Transverse colon (tissue), 4 donors: ENCODE measurements around the gene MROH2A. TPM values are rescaled to one million over a fixed set of nuclear protein-coding genes. Genes with fewer than 3 reads are reported as not detected.

Source experiments
- DNase-seq: peaks from one replicate; pipeline ENCODE4 v3.0.0-alpha.2; 2019
- H3K27ac ChIP-seq, 4 donors: fragments of 200-600 bp; sonication (generic); 2 replicates each; pipeline ENCODE4 v1.5.1; 2016 to 2018; ENCODE audit warnings: inconsistent platforms in 4 of 4
- H3K27me3 ChIP-seq: fragments of 200-600 bp; sonication (generic); 2 replicates; pipeline ENCODE4 v1.5.1; 2017; ENCODE audit warnings: inconsistent platforms
- H3K36me3 ChIP-seq, 4 donors: fragments of 200-600 bp; sonication (generic); 2 replicates each; pipeline ENCODE4 v1.5.1; 2017 to 2019; ENCODE audit warnings: inconsistent platforms in 4 of 4
- H3K4me1 ChIP-seq, 4 donors: fragments of 200-600 bp; sonication (generic); 2 replicates each; pipeline ENCODE4 v1.5.1; 2017 to 2020; ENCODE audit warnings: inconsistent platforms in 4 of 4
- H3K4me3 ChIP-seq, 4 donors: fragments of 200-600 bp; sonication (generic); 1 replicate in 1 of 4; 2 replicates in 3 of 4; pipeline versions ENCODE4 v1.5.1 to v1.6.1; 2017 to 2019; ENCODE audit warnings: inconsistent platforms in 4 of 4
- H3K9me3 ChIP-seq, 2 donors: fragments of 200-600 bp; sonication (generic); 2 replicates each; pipeline ENCODE4 v1.5.1; 2017 to 2019; ENCODE audit warnings: inconsistent platforms in 2 of 2
- CTCF ChIP-seq, 5 experiments: fragments of 200-600 bp in 3 of 5; fragments of 450-650 bp in 2 of 5; sonication (generic) in 3 of 5; IDR thresholded peaks; 1 replicate in 2 of 5; 2 replicates in 3 of 5; pipeline ENCODE4 v1.5.1; 2016 to 2017; ENCODE audit warnings: antibody characterized with exemption in 5 of 5, inconsistent platforms in 3 of 5, mild to moderate bottlenecking in 2 of 5, moderate library complexity in 1 of 5
- EP300 ChIP-seq: sonication (generic); formaldehyde crosslinking; IDR thresholded peaks from one replicate; pipeline ENCODE4 v1.6.1; 2017; ENCODE audit warnings: antibody characterized with exemption, low read depth
- POLR2A ChIP-seq: fragments of 450-650 bp; IDR thresholded peaks from one replicate; pipeline ENCODE4 v1.6.1; 2016; ENCODE audit warnings: antibody characterized with exemption, mild to moderate bottlenecking, moderate library complexity
- POLR2AphosphoS5 ChIP-seq, 3 donors: sonication (generic); formaldehyde crosslinking; IDR thresholded peaks; one replicate each; pipeline ENCODE4 v1.6.1; 2016; ENCODE audit warnings: antibody characterized with exemption in 3 of 3
- WGBS, 2 donors: methylation state at CpG; one replicate each; pipeline ENCODE4 v1.1.5; 2018; ENCODE audit warnings: low coverage in 1 of 2; 5-methylcytosine and 5-hydroxymethylcytosine counted together
- in situ Hi-C, 4 donors: fragments of 200-750 bp; cut with MboI; loops; one replicate each; pipeline versions ENCODE4 v1.15.0 to v1.15.1; 2017; ENCODE audit warnings: low sequenced_read_pairs in 3 of 4, low pct_ligation_motif_present in 1 of 4, low pct_unique_long_range_greater_than_20kb in 1 of 4
- intact Hi-C: fragments of 100-400 bp; cut with DNase I; formaldehyde crosslinking; loops from one replicate; pipeline ENCODE4 v1.15.1; 2023; ENCODE audit warnings: low total_unique reads
- total RNA-seq, 4 donors: library from RNA; depleted of rRNA; stranded (reverse); fragments of >200 nt; gene quantifications; one replicate each; pipeline ENCODE4 v1.1.0, GENCODE V29; 2016

MROH2A gene
- total RNA-seq, 4 donors from 2014 or later, result 0.14 TPM; not detected in 3

DNA sequence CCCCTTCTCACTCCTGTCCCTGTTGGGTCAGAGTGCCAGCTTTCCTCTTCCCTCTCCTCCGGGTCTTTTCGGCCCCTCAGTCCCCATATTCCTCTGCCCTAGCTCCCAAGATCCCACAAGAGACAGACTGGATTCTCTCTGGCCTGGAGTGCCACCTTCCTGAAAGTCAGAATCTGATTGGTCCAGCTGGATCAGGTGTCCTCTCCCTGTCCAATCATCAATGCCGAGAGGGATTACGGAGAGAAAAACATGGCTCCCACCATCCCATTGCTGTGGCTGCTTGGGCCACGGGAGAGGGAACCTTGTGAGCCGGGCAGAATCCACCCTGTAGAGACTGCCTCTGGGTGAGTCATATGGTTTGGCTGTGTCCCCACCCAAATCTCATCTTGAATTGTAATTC, 2.7 kb upstream of the MROH2A start:
- WGBS, 2 donors, result 95 to 100% methylated on average over 2 to 6 of the region's 6 CpGs
- Histone ChIP-seq H3K27ac (no peak overlapping the region), H3K9me3 (no peaks in the 10 kb centered on the region), H3K4me3 (no peak overlapping the region), H3K4me1 (no peaks in the 10 kb centered on the region), H3K36me3 (no peaks in the 10 kb centered on the region), H3K27me3 (no peaks in the 10 kb centered on the region)
- in situ Hi-C loops, result no loop called here
- TF ChIP-seq EP300 (no peak), POLR2AphosphoS5 (IDR thresholded peaks at IDR 0.05) (no peak), CTCF (IDR thresholded peaks at IDR 0.05) (no peak), POLR2A (no peak)
- no peak for DNase-seq
- intact Hi-C loops, result no loop called here

- Histone ChIP-seq H3K4me1 (no peaks in the 10 kb centered on the region), H3K9me3 (no peaks in the 10 kb centered on the region), H3K4me3 (no peak overlapping the region), H3K27ac (no peak overlapping the region), H3K27me3 (peaks cover 2% of the 10 kb centered on the region), H3K36me3 (no peaks in the 10 kb centered on the region)
- no peak for TF ChIP-seq CTCF (IDR thresholded peaks at IDR 0.05)
- TF ChIP-seq POLR2AphosphoS5 (IDR thresholded peaks at IDR 0.05), result no peak
- TF ChIP-seq EP300, result no peak
- TF ChIP-seq POLR2A, result no peak
- intact Hi-C loops (no loop called here), in situ Hi-C loops (no loop called here)
- no peak for DNase-seq
- WGBS, 2 donors, result 91% methylated on average over 4 of the region's 4 CpGs; no CpG with 5 or more reads in 1 of the 2 donors
Measured at GRCh38 chr2:233779722-233780121, 1.6 kb downstream of the MROH2A start.

GRCh38 chr2:233780771-233781170, 2.6 kb downstream of the MROH2A start:
- Histone ChIP-seq H3K4me3 (no peak overlapping the region), H3K27ac (no peak overlapping the region), H3K4me1 (no peaks in the 10 kb centered on the region), H3K36me3 (no peaks in the 10 kb centered on the region), H3K9me3 (no peaks in the 10 kb centered on the region), H3K27me3 (peaks cover 3% of the 10 kb centered on the region)
- 68 to 75% methylated on average over 4 of the region's 4 CpGs for WGBS, 2 donors
- no peak for DNase-seq
- TF ChIP-seq POLR2AphosphoS5 (IDR thresholded peaks at IDR 0.05) (no peak), EP300 (no peak), CTCF (IDR thresholded peaks at IDR 0.05) (no peak), POLR2A (no peak)
- in situ Hi-C loops, result no loop called here
- intact Hi-C loops, result no loop called here

DNA sequence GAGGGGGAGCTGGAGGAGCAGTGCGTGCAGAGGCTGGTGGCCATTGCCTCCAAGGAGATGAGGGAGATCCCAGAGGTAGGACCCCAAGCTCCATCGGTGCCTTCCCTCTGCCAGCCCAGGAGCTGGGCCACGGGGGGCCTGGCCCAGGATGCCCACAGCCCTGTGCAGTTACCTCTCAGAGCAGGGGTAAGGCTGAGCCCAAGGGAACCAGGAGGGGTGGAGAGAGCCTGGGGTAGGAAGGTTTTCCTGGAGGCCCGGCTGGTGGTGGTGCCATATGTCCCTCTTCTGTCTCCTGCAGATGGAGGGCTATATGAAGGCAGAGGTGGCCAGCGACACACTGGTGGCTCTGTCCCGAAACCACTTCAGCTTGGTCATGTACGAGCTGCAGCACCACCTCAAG, 11.4 kb downstream of the MROH2A start:
- Histone ChIP-seq H3K9me3 (no peaks in the 10 kb centered on the region), H3K4me3 (no peak overlapping the region), H3K27me3 (peaks cover 3% of the 10 kb centered on the region), H3K27ac (no peak overlapping the region), H3K4me1 (no peaks in the 10 kb centered on the region), H3K36me3 (no peaks in the 10 kb centered on the region)
- in situ Hi-C loops, result no loop called here
- intact Hi-C loops, result loop anchor here (5.0 kb wide), 1 partner anchor 1772 kb away; no protein-coding TSS in a partner anchor
- no peak for DNase-seq
- TF ChIP-seq POLR2A (no peak), POLR2AphosphoS5 (IDR thresholded peaks at IDR 0.05) (no peak), EP300 (no peak), CTCF (IDR thresholded peaks at IDR 0.05) (no peak)
- WGBS, 2 donors, result 96% methylated on average over 5 of the region's 7 CpGs; no CpG with 5 or more reads in 1 of the 2 donors
